ENCODE data around the gene YIPF3. TPM values are rescaled to one million over a fixed set of nuclear protein-coding genes. Genes with fewer than 3 reads are reported as not detected.
A peak's percentile ranks its signal among the peaks of the same experiment; 100 is the strongest.

YIPF3 gene
- total RNA-seq, 1 donor from 2014 or later: 80.0 TPM

DNA sequence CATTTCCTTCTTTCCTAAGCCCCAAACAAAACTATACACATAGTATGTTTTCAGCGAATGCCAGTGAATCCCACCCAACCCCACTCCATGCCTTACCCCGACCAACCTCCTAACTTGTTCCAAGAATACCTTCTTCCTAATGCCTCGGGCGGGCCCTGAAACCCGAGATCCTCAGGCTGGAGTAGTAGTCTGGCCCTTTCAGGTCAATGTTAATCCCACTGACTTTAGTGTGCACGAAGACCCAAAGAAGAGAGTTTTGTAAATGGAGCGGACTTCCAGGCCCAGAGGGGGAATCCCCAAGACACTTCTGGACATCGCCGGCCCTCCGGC lies 394 bp downstream of the YIPF3 start:
- Histone ChIP-seq H3K36me3 (peaks cover 0 to 59% of the 10 kb centered on the region in 2 donors), H3K9me3 (no peaks in the 10 kb centered on the region), H3K27me3 (no peaks in the 10 kb centered on the region), H3K4me3 (peak overlapping the region; percentile 79 to 84), H3K27ac (peak overlapping the region; percentile 80), H3K4me1 (peaks cover 44% of the 10 kb centered on the region)
- DNase-seq (ENCODE audit: extremely low spot score in 2 of 2): no peak
- intact Hi-C loops (cut with DNase I): no loop called here
- TF ChIP-seq, protein P1, sequence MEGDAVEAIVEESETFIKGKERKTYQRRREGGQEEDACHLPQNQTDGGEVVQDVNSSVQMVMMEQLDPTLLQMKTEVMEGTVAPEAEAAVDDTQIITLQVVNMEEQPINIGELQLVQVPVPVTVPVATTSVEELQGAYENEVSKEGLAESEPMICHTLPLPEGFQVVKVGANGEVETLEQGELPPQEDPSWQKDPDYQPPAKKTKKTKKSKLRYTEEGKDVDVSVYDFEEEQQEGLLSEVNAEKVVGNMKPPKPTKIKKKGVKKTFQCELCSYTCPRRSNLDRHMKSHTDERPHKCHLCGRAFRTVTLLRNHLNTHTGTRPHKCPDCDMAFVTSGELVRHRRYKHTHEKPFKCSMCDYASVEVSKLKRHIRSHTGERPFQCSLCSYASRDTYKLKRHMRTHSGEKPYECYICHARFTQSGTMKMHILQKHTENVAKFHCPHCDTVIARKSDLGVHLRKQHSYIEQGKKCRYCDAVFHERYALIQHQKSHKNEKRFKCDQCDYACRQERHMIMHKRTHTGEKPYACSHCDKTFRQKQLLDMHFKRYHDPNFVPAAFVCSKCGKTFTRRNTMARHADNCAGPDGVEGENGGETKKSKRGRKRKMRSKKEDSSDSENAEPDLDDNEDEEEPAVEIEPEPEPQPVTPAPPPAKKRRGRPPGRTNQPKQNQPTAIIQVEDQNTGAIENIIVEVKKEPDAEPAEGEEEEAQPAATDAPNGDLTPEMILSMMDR (IDR thresholded peaks at IDR 0.05): no peak
- no peak for TF ChIP-seq POLR2AphosphoS5 (IDR thresholded peaks at IDR 0.05; ENCODE audit: insufficient read depth in 1 of 2, low read depth in 1 of 2)
- TF ChIP-seq POLR2A (IDR thresholded peaks at IDR 0.05): no peak

DNA sequence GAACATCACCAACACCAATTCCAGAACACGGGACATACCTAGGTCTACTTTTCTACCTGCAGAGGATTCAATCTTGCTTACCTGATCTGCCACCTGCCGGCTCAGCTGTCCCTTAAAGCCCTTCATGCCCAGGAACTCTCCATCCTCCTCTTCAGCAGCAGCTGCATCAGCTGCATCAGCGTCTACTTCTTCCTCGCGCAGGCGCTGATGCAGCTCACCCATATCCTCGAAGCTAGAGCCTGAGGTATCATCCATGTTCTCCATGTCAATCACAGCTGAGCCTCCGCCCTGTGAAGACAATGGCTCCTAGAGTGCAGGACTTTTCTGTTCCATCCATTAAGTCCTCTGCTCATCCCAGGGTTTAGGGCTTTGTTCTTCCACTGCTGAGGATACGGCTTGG lies 918 bp downstream of the YIPF3 start:
- no peak for DNase-seq (ENCODE audit: extremely low spot score in 2 of 2)
- Histone ChIP-seq H3K9me3 (no peaks in the 10 kb centered on the region), H3K4me1 (peaks cover 47% of the 10 kb centered on the region), H3K4me3 (peak overlapping the region; percentile 79 to 84), H3K27ac (peak overlapping the region; percentile 80), H3K27me3 (no peaks in the 10 kb centered on the region), H3K36me3 (peaks cover 0 to 54% of the 10 kb centered on the region in 2 donors)
- intact Hi-C loops (cut with DNase I): no loop called here
- TF ChIP-seq POLR2AphosphoS5 (IDR thresholded peaks at IDR 0.05; ENCODE audit: insufficient read depth in 1 of 2, low read depth in 1 of 2): no peak
- TF ChIP-seq, protein P1 (IDR thresholded peaks at IDR 0.05): no peak
- TF ChIP-seq POLR2A (IDR thresholded peaks at IDR 0.05): no peak

DNA sequence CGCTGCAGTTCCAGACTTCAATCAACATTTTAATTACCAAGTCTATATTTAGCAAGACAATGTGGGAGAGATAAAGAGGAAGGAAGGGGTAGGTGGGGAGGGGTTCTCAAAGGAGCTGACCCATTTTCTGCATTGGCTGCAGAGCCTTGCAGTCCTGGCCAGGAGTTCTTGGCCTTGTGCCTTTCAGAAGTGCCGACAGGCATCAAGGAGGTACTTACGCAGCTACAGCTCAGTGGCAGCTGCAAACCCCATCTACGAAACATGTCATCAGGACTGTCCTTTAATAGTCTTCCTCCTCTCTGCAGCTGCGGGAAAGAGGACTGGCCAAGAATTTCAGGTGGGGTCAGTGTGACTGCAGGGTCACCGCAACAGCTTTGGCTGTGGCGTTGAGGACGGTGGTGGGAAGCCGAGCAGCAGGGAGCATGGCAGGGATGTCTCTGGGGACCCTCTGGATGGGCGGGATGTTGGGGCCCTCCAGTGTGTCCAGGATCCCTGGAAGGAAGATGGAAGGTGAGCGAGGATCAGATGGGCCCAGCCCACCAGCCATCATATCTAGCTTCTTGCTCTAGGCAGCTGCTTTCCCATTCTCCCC lies 4.8 kb downstream of the YIPF3 start:
- H3K27ac ChIP-seq: no peak overlapping the region

DNA sequence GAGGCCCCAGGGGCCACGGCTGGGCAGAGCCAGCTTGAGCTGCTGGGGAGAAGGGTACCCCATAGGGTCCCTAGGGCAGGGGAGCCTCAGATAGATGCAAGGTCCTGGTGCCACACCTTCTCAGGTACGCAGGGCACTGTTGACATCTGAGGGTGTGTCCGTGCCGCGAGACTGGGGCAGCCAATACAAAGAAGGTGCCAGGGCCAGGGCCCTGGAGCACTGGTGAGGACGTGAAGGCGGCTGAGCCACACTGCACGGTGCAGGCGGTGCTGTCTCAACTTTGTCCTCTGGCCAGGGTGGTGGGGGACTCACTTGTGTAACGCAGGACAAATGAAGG lies 5.9 kb downstream of the YIPF3 start:
- H3K4me1 ChIP-seq: peaks cover 42% of the 10 kb centered on the region
- intact Hi-C loops (cut with DNase I): no loop called here

More for the DNA sequence above, 4.8 kb downstream of the YIPF3 start:
- Histone ChIP-seq H3K36me3 (peaks cover 0 to 35% of the 10 kb centered on the region in 2 donors), H3K27me3 (no peaks in the 10 kb centered on the region), H3K9me3 (no peaks in the 10 kb centered on the region), H3K4me3 (no peak overlapping the region), H3K4me1 (peaks cover 46% of the 10 kb centered on the region)
- TF ChIP-seq, protein P1 (IDR thresholded peaks at IDR 0.05): no peak
- no peak for TF ChIP-seq POLR2AphosphoS5 (IDR thresholded peaks at IDR 0.05; ENCODE audit: insufficient read depth in 1 of 2, low read depth in 1 of 2)
- no peak for TF ChIP-seq POLR2A (IDR thresholded peaks at IDR 0.05)
- DNase-seq (ENCODE audit: extremely low spot score in 2 of 2): no peak
- intact Hi-C loops (cut with DNase I): no loop called here

More for the DNA sequence above, 5.9 kb downstream of the YIPF3 start:
- Histone ChIP-seq H3K27ac (peak overlapping the region; percentile 42), H3K36me3 (peaks cover 0 to 36% of the 10 kb centered on the region in 2 donors), H3K9me3 (no peaks in the 10 kb centered on the region), H3K4me3 (peak overlapping the region; percentile 61 to 64), H3K27me3 (no peaks in the 10 kb centered on the region)
- TF ChIP-seq POLR2A (IDR thresholded peaks at IDR 0.05) (no peak), POLR2AphosphoS5 (IDR thresholded peaks at IDR 0.05; ENCODE audit: insufficient read depth in 1 of 2, low read depth in 1 of 2) (no peak)
- TF ChIP-seq, protein P1 (IDR thresholded peaks at IDR 0.05): no peak
- no peak for DNase-seq (ENCODE audit: extremely low spot score in 2 of 2)

All from vagina (tissue), 2 donors.